ENCODE data around the gene TEN1. TPM values are rescaled to one million over a fixed set of nuclear protein-coding genes. Genes with fewer than 3 reads are reported as not detected.

The TEN1 gene
- total and polyA plus RNA-seq, 2 of the 13 experiments (the other 11 are each of a cell fraction or from before 2014, with no cell fraction given): 18.0 to 21.3 TPM

DNA sequence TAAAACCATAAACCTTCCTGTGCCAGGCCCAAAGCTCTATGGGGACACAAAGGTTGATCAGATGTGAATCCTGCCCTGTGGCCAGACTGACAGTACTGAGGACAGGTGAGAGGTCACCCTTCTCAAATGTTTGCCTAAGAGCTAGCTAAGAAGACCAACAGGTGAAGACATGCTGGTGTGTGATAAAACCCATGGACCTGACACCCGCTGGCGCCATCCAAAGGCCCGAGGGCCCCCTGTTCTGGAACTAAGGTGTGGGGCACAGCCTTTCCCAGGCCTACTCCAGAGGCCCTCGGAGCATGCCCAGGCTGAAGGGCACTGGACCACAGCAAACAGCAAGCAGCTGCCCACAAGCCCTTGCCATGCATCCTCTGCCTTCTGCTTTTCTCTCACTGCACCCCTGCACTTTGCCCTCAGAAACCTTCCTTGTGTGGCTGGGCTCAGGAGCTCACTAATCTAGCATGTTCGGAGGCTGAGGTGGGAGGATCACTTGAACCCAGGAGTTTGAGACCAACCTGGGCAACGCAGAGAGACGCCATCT lies 16.4 kb downstream of the TEN1 start (continued):
- TF ChIP-seq, protein P1, sequence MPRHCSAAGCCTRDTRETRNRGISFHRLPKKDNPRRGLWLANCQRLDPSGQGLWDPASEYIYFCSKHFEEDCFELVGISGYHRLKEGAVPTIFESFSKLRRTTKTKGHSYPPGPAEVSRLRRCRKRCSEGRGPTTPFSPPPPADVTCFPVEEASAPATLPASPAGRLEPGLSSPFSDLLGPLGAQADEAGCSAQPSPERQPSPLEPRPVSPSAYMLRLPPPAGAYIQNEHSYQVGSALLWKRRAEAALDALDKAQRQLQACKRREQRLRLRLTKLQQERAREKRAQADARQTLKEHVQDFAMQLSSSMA (CRISPR knock-in tag; IDR thresholded peaks at IDR 0.05): no peak
- TF ChIP-seq, protein P2, sequence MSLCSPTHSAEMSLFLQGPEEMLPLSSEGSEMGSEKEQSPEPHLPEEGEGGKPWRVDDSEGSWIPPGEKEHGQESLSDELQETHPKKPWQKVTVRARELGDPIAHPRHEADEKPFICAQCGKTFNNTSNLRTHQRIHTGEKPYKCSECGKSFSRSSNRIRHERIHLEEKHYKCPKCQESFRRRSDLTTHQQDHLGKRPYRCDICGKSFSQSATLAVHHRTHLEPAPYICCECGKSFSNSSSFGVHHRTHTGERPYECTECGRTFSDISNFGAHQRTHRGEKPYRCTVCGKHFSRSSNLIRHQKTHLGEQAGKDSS (CRISPR knock-in tag; IDR thresholded peaks at IDR 0.05; ENCODE audit: borderline replicate concordance, low read depth): no peak
- TF ChIP-seq SCMH1 (CRISPR knock-in tag; IDR thresholded peaks at IDR 0.05; ENCODE audit: borderline replicate concordance) (no peak), GATA4 (IDR thresholded peaks at IDR 0.05; ENCODE audit: borderline replicate concordance, low read depth) (no peak), ZNF777 (CRISPR knock-in tag; IDR thresholded peaks at IDR 0.05) (no peak), MXD4 (CRISPR knock-in tag; IDR thresholded peaks at IDR 0.05) (no peak), ZNF263 (CRISPR knock-in tag; IDR thresholded peaks at IDR 0.05) (no peak), ZNF30 (CRISPR knock-in tag; IDR thresholded peaks at IDR 0.05) (no peak), REPIN1 (CRISPR knock-in tag; IDR thresholded peaks at IDR 0.05; ENCODE audit: borderline replicate concordance, low read depth) (no peak), ZNF350 (CRISPR knock-in tag; IDR thresholded peaks at IDR 0.05; ENCODE audit: borderline replicate concordance, low read depth) (no peak), ISX (CRISPR knock-in tag; conservative IDR thresholded peaks at IDR 0.05) (no peak), HNF4G (IDR thresholded peaks at IDR 0.05; ENCODE audit: borderline replicate concordance, low read depth, low read length) (peak; percentile 20; the same call in 1 of the 2 replicates), HNF4G (CRISPR knock-in tag; IDR thresholded peaks at IDR 0.05; ENCODE audit: borderline replicate concordance, low read depth) (no peak), ZNF501 (CRISPR knock-in tag; IDR thresholded peaks at IDR 0.05) (no peak), ATM (IDR thresholded peaks at IDR 0.05; ENCODE audit: borderline replicate concordance) (no peak), ZNF747 (CRISPR knock-in tag; IDR thresholded peaks at IDR 0.05; ENCODE audit: borderline replicate concordance) (peak; percentile 45; the same call in 1 of the 2 replicates), MED13 (CRISPR knock-in tag; IDR thresholded peaks at IDR 0.05) (no peak), KLF16 (CRISPR knock-in tag; IDR thresholded peaks at IDR 0.05) (0 out of 4 replicates have a peak, but pooled peaks of 1 of the 2 experiments have one; percentile 29), ELF4 (CRISPR knock-in tag; IDR thresholded peaks at IDR 0.05; ENCODE audit: borderline replicate concordance) (no peak), SALL1 (CRISPR knock-in tag; IDR thresholded peaks at IDR 0.05) (peak; percentile 61; the same call in 1 of the 2 replicates), RCOR2 (CRISPR knock-in tag; IDR thresholded peaks at IDR 0.05) (peak; percentile 39; the same call in 1 of the 2 replicates), KAT7 (CRISPR knock-in tag; IDR thresholded peaks at IDR 0.05; ENCODE audit: borderline replicate concordance) (no peak), ZNF790 (CRISPR knock-in tag; IDR thresholded peaks at IDR 0.05; ENCODE audit: borderline replicate concordance) (no peak), ZNF572 (CRISPR knock-in tag; IDR thresholded peaks at IDR 0.05) (peak; percentile 6; the same call in 1 of the 2 replicates), ZEB1 (IDR thresholded peaks at IDR 0.05; ENCODE audit: insufficient replicate concordance, low read depth) (peak; percentile 69), ZNF761 (CRISPR knock-in tag; conservative IDR thresholded peaks at IDR 0.05) (no peak), CBX1 (IDR thresholded peaks at IDR 0.05; ENCODE audit: low read depth) (no peak), ZZZ3 (CRISPR knock-in tag; IDR thresholded peaks at IDR 0.05; ENCODE audit: borderline replicate concordance) (no peak), FOXC1 (CRISPR knock-in tag; IDR thresholded peaks at IDR 0.05; ENCODE audit: borderline replicate concordance) (no peak)
- TF ChIP-seq, protein P3, sequence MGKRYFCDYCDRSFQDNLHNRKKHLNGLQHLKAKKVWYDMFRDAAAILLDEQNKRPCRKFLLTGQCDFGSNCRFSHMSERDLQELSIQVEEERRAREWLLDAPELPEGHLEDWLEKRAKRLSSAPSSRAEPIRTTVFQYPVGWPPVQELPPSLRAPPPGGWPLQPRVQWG (CRISPR knock-in tag; IDR thresholded peaks at IDR 0.05; ENCODE audit: borderline replicate concordance, low read depth): no peak

All from HepG2 (cell line).